ENCODE measurements around the gene CCDC157.
A peak's percentile ranks its signal among the peaks of the same experiment; 100 is the strongest.

Gene CCDC157

GRCh38 chr22:30325724-30326254 is 31.0 kb upstream of the CCDC157 start:
- in situ Hi-C loops (cut with HindIII; ENCODE audit: low sequenced_read_pairs): loop anchor here (5.0 kb wide), 1 partner anchor 43 kb away; no protein-coding TSS in a partner anchor
- H3K4me3 ChIP-seq (ENCODE audit: low read depth, low read length): peak overlapping the region; percentile 77
- TF ChIP-seq CTCF (IDR thresholded peaks at IDR 0.05; ENCODE audit: low read depth, low read length, missing control alignments): no peak
- DNase-seq (ENCODE audit: low read depth): no peak

GRCh38 chr22:30326255-30326705 is 30.5 kb upstream of the CCDC157 start:
- peak overlapping the region; percentile 77 for H3K4me3 ChIP-seq (ENCODE audit: low read depth, low read length)
- in situ Hi-C loops (cut with HindIII; ENCODE audit: low sequenced_read_pairs): loop anchor here (5.0 kb wide), 1 partner anchor 44 kb away; no protein-coding TSS in a partner anchor
- TF ChIP-seq CTCF (IDR thresholded peaks at IDR 0.05; ENCODE audit: low read depth, low read length, missing control alignments): no peak
- DNase-seq (ENCODE audit: low read depth): no peak

GRCh38 chr22:30326706-30327362 is 30.0 kb upstream of the CCDC157 start, which contains the start of gene TBC1D10A:
TBC1D10A (minus strand) TSS chr22:30326941; CDS start chr22:30326881, 60 bp downstream.
- H3K4me3 ChIP-seq (ENCODE audit: low read depth, low read length): peak within 1 kb of the TSS; percentile 77
- in situ Hi-C loops (cut with HindIII; ENCODE audit: low sequenced_read_pairs): loop anchor here (5.0 kb wide), 1 partner anchor 45 kb away; no protein-coding TSS in a partner anchor
- no peak for TF ChIP-seq CTCF (IDR thresholded peaks at IDR 0.05; ENCODE audit: low read depth, low read length, missing control alignments)
- peak; percentile 57 for DNase-seq (ENCODE audit: low read depth)

- in situ Hi-C loops (cut with HindIII; ENCODE audit: low sequenced_read_pairs): loop anchor here (5.0 kb wide), 1 partner anchor 46 kb away; no protein-coding TSS in a partner anchor
- TF ChIP-seq CTCF (IDR thresholded peaks at IDR 0.05; ENCODE audit: low read depth, low read length, missing control alignments): peak; percentile 18
- DNase-seq (ENCODE audit: low read depth): no peak
- H3K4me3 ChIP-seq (ENCODE audit: low read depth, low read length): no peak overlapping the region
Observed at GRCh38 chr22:30327864-30328345, 28.9 kb upstream of the CCDC157 start.

GRCh38 chr22:30328466-30329049 is 28.2 kb upstream of the CCDC157 start:
- no peak for TF ChIP-seq CTCF (IDR thresholded peaks at IDR 0.05; ENCODE audit: low read depth, low read length, missing control alignments)
- no peak overlapping the region for H3K4me3 ChIP-seq (ENCODE audit: low read depth, low read length)
- in situ Hi-C loops (cut with HindIII; ENCODE audit: low sequenced_read_pairs): loop anchor here (5.0 kb wide), 1 partner anchor 46 kb away; no protein-coding TSS in a partner anchor
- no peak for DNase-seq (ENCODE audit: low read depth)

GRCh38 chr22:30332551-30332950 is 24.3 kb upstream of the CCDC157 start:
- no peak for TF ChIP-seq CTCF (IDR thresholded peaks at IDR 0.05; ENCODE audit: low read depth, low read length, missing control alignments)
- no peak overlapping the region for H3K4me3 ChIP-seq (ENCODE audit: low read depth, low read length)
- no peak for DNase-seq (ENCODE audit: low read depth)
- in situ Hi-C loops (cut with HindIII; ENCODE audit: low sequenced_read_pairs): no loop called here

Measured in astrocyte of the cerebellum (primary cell).